Measurements from ENCODE around the gene CRYGN. TPM values are rescaled to one million over a fixed set of nuclear protein-coding genes. Genes with fewer than 3 reads are reported as not detected.
A peak's percentile ranks its signal among the peaks of the same experiment; 100 is the strongest.

Gene CRYGN
- total and polyA plus RNA-seq, 5 donors from 2014 or later = 0.30 to 0.39 (median 0.38) TPM; not detected in 1

- no peaks in the 10 kb centered on the region for H3K9me3 ChIP-seq (ENCODE audit: control insufficient read depth in 2 of 2, low read length in 2 of 2)
- Mint-ChIP-seq H3K4me3 (no peak overlapping the region), H3K4me1 (peaks cover 0 to 9% (median 4%) of the 10 kb centered on the region in 4 donors), H3K27me3 (peaks cover 31% of the 10 kb centered on the region), H3K27ac (no peak overlapping the region), H3K9me3 (no peaks in the 10 kb centered on the region), H3K36me3 (no peaks in the 10 kb centered on the region)
- H3K36me3 ChIP-seq (ENCODE audit: control insufficient read depth, insufficient read depth, low read length) = no peaks in the 10 kb centered on the region
- H3K4me3 ChIP-seq (ENCODE audit: low read depth, low read length) = no peak overlapping the region
- ATAC-seq (ENCODE audit: low read depth in 2 of 2) (no peak), DNase-seq (no peak)
- H3K4me1 ChIP-seq (ENCODE audit: control insufficient read depth, insufficient read depth, low read length, poor library complexity, severe bottlenecking) = peaks cover 10% of the 10 kb centered on the region
- H3K27me3 ChIP-seq (ENCODE audit: control insufficient read depth, insufficient read depth, low read length) = no peaks in the 10 kb centered on the region
- H3K27ac ChIP-seq (ENCODE audit: insufficient read depth, low read length, poor library complexity, severe bottlenecking) = no peak overlapping the region
These were observed 35.5 kb downstream of the CRYGN start for GRCh38 chr7:151404216-151405011.

DNA sequence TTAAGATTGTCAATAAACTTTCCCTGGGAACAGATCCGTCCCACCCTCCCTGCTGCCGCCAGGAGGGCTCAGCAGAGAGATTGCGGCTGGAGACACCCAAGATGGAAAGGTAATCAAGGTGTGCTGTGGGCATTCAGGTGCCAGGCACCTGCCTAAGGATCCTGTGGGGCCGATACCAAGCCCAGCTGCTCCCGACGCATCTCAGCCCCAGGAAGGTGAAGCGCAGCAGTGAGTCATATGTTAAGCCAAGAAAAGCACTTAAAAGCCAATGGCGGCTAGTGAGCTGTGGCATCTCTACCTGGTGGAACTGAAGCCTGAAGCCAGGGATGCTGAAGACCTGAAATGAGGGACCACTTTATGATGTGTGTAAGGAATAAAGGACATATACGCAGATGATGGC lies 36.2 kb downstream of the CRYGN start:
- no peak overlapping the region for H3K27ac ChIP-seq (ENCODE audit: insufficient read depth, low read length, poor library complexity, severe bottlenecking)
- no peak overlapping the region for H3K4me3 Mint-ChIP-seq
- H3K27me3 Mint-ChIP-seq = peaks cover 27% of the 10 kb centered on the region

DNA sequence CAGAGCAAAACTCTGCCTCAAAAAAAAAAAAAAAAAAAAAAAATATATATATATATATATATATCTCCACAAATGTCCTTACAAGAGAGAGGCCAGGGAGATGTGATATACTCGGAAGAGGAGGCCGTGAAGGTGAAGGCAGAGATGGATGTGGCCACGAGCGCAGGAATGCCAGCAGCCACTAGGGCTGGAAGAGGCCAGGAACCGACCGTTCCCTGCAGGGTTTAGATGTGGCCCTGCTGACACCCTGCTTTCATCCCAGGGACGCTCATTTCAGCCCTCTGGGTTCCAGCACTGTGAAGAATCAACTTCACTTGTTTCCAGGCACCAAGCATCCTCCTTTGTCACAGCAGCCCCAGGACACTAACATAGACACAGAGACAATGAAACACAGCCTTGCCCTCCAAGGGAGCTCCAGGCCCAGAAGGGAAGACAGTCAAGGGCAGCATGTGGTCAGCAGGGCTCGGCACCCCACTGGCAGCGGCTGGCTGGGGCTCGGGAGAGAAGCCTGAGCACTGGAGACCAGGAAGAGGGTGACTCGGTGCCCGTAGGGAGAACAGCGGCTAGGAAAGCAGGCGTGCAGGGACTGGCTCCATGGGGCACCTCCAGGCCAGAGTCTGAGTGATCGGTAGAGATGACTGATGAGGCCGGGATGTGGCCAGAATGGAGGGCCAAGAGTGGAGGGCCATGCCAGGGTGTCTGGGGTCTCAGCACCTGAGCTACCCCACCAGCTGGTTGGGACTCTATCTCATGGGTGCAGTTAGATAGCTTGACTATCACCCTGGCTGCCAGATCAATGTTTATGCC lies 37.7 kb downstream of the CRYGN start:
- Mint-ChIP-seq H3K4me1 (peaks cover 0 to 4% (median 1%) of the 10 kb centered on the region in 4 donors), H3K4me3 (no peak overlapping the region), H3K27ac (no peak overlapping the region), H3K36me3 (no peaks in the 10 kb centered on the region), H3K27me3 (peaks cover 21% of the 10 kb centered on the region), H3K9me3 (no peaks in the 10 kb centered on the region)
- no peak overlapping the region for H3K4me3 ChIP-seq (ENCODE audit: low read depth, low read length)
- no peaks in the 10 kb centered on the region for H3K27me3 ChIP-seq (ENCODE audit: control insufficient read depth, insufficient read depth, low read length)
- no peak overlapping the region for H3K27ac ChIP-seq (ENCODE audit: insufficient read depth, low read length, poor library complexity, severe bottlenecking)
- H3K4me1 ChIP-seq (ENCODE audit: control insufficient read depth, insufficient read depth, low read length, poor library complexity, severe bottlenecking) = no peaks in the 10 kb centered on the region
- ATAC-seq (ENCODE audit: low read depth in 2 of 2) = no peak
- H3K9me3 ChIP-seq (ENCODE audit: control insufficient read depth in 2 of 2, low read length in 2 of 2) = no peaks in the 10 kb centered on the region
- DNase-seq = no peak
- H3K36me3 ChIP-seq (ENCODE audit: control insufficient read depth, insufficient read depth, low read length) = no peaks in the 10 kb centered on the region

More for the DNA sequence above, 36.2 kb downstream of the CRYGN start:
- DNase-seq = no peak
- no peaks in the 10 kb centered on the region for H3K36me3 Mint-ChIP-seq
- no peaks in the 10 kb centered on the region for H3K36me3 ChIP-seq (ENCODE audit: control insufficient read depth, insufficient read depth, low read length)
- no peaks in the 10 kb centered on the region for H3K27me3 ChIP-seq (ENCODE audit: control insufficient read depth, insufficient read depth, low read length)
- H3K27ac Mint-ChIP-seq = no peak overlapping the region
- peaks cover 4% of the 10 kb centered on the region for H3K4me1 ChIP-seq (ENCODE audit: control insufficient read depth, insufficient read depth, low read length, poor library complexity, severe bottlenecking)
- no peak for ATAC-seq (ENCODE audit: low read depth in 2 of 2)
- peaks cover 0 to 5% (median 2%) of the 10 kb centered on the region in 4 donors for H3K4me1 Mint-ChIP-seq
- no peak overlapping the region for H3K4me3 ChIP-seq (ENCODE audit: low read depth, low read length)
- H3K9me3 ChIP-seq (ENCODE audit: control insufficient read depth in 2 of 2, low read length in 2 of 2) = no peaks in the 10 kb centered on the region
- no peaks in the 10 kb centered on the region for H3K9me3 Mint-ChIP-seq

GRCh38 chr7:151400626-151401315 lies 39.2 kb downstream of the CRYGN start:
- Histone ChIP-seq H3K4me3 (ENCODE audit: low read depth, low read length) (no peak overlapping the region), H3K9me3 (ENCODE audit: control insufficient read depth in 2 of 2, low read length in 2 of 2) (no peaks in the 10 kb centered on the region), H3K4me1 (ENCODE audit: control insufficient read depth, insufficient read depth, low read length, poor library complexity, severe bottlenecking) (no peaks in the 10 kb centered on the region), H3K27me3 (ENCODE audit: control insufficient read depth, insufficient read depth, low read length) (no peaks in the 10 kb centered on the region), H3K36me3 (ENCODE audit: control insufficient read depth, insufficient read depth, low read length) (no peaks in the 10 kb centered on the region), H3K27ac (ENCODE audit: insufficient read depth, low read length, poor library complexity, severe bottlenecking) (no peak overlapping the region)
- peaks cover 6% of the 10 kb centered on the region for H3K27me3 Mint-ChIP-seq
- H3K36me3 Mint-ChIP-seq = no peaks in the 10 kb centered on the region
- no peak overlapping the region for H3K4me3 Mint-ChIP-seq
- ATAC-seq (ENCODE audit: low read depth in 2 of 2) = peak in 1 of 2 donors; percentile 26
- H3K27ac Mint-ChIP-seq = peak overlapping the region in 1 of 3 donors; percentile 23
- peaks cover 0 to 5% (median 2%) of the 10 kb centered on the region in 4 donors for H3K4me1 Mint-ChIP-seq
- no peaks in the 10 kb centered on the region for H3K9me3 Mint-ChIP-seq
- no peak for DNase-seq

- Mint-ChIP-seq H3K36me3 (no peaks in the 10 kb centered on the region), H3K4me1 (peaks cover 0 to 7% (median 2%) of the 10 kb centered on the region in 4 donors), H3K27ac (no peak overlapping the region), H3K9me3 (no peaks in the 10 kb centered on the region), H3K27me3 (peaks cover 4% of the 10 kb centered on the region), H3K4me3 (no peak overlapping the region)
- H3K27ac ChIP-seq (ENCODE audit: insufficient read depth, low read length, poor library complexity, severe bottlenecking) = no peak overlapping the region
- DNase-seq (no peak), ATAC-seq (ENCODE audit: low read depth in 2 of 2) (no peak)
- no peaks in the 10 kb centered on the region for H3K9me3 ChIP-seq (ENCODE audit: control insufficient read depth in 2 of 2, low read length in 2 of 2)
- H3K4me3 ChIP-seq (ENCODE audit: low read depth, low read length) = no peak overlapping the region
- H3K36me3 ChIP-seq (ENCODE audit: control insufficient read depth, insufficient read depth, low read length) = no peaks in the 10 kb centered on the region
- H3K27me3 ChIP-seq (ENCODE audit: control insufficient read depth, insufficient read depth, low read length) = no peaks in the 10 kb centered on the region
- no peaks in the 10 kb centered on the region for H3K4me1 ChIP-seq (ENCODE audit: control insufficient read depth, insufficient read depth, low read length, poor library complexity, severe bottlenecking)
These were observed 40.0 kb downstream of the CRYGN start for GRCh38 chr7:151399906-151400305.

DNA sequence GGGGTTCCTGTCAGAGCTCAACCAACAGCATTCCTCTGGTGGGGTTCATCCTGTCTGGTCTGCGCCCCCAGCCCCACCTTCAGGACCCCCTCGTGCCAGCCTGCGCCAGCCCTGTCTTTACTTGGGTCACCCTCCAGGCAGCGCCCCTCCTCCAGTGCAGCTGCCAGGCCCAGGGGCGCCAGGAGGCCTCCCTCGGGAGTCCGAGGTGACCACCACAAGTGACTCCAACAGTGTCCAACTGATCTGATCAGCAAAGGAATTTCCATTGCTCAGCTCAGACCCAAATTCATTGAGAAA lies 40.7 kb downstream of the CRYGN start:
- no peaks in the 10 kb centered on the region for H3K9me3 ChIP-seq (ENCODE audit: control insufficient read depth in 2 of 2, low read length in 2 of 2)
- Mint-ChIP-seq H3K9me3 (no peaks in the 10 kb centered on the region), H3K4me3 (no peak overlapping the region), H3K27me3 (peaks cover 4% of the 10 kb centered on the region), H3K4me1 (peaks cover 0 to 7% (median 2%) of the 10 kb centered on the region in 4 donors), H3K27ac (no peak overlapping the region), H3K36me3 (no peaks in the 10 kb centered on the region)
- no peaks in the 10 kb centered on the region for H3K36me3 ChIP-seq (ENCODE audit: control insufficient read depth, insufficient read depth, low read length)
- DNase-seq (no peak), ATAC-seq (ENCODE audit: low read depth in 2 of 2) (no peak)
- H3K27me3 ChIP-seq (ENCODE audit: control insufficient read depth, insufficient read depth, low read length) = no peaks in the 10 kb centered on the region
- no peaks in the 10 kb centered on the region for H3K4me1 ChIP-seq (ENCODE audit: control insufficient read depth, insufficient read depth, low read length, poor library complexity, severe bottlenecking)
- H3K4me3 ChIP-seq (ENCODE audit: low read depth, low read length) = no peak overlapping the region
- H3K27ac ChIP-seq (ENCODE audit: insufficient read depth, low read length, poor library complexity, severe bottlenecking) = no peak overlapping the region

GRCh38 chr7:151398446-151399304 lies 41.3 kb downstream of the CRYGN start:
- Mint-ChIP-seq H3K27ac (peak overlapping the region in 2 of 3 donors; percentile 39 to 61), H3K4me3 (no peak overlapping the region), H3K27me3 (peaks cover 4% of the 10 kb centered on the region), H3K36me3 (no peaks in the 10 kb centered on the region), H3K4me1 (peaks cover 0 to 7% (median 2%) of the 10 kb centered on the region in 4 donors), H3K9me3 (no peaks in the 10 kb centered on the region)
- Histone ChIP-seq H3K4me3 (ENCODE audit: low read depth, low read length) (no peak overlapping the region), H3K4me1 (ENCODE audit: control insufficient read depth, insufficient read depth, low read length, poor library complexity, severe bottlenecking) (no peaks in the 10 kb centered on the region), H3K36me3 (ENCODE audit: control insufficient read depth, insufficient read depth, low read length) (no peaks in the 10 kb centered on the region), H3K9me3 (ENCODE audit: control insufficient read depth in 2 of 2, low read length in 2 of 2) (no peaks in the 10 kb centered on the region), H3K27me3 (ENCODE audit: control insufficient read depth, insufficient read depth, low read length) (no peaks in the 10 kb centered on the region), H3K27ac (ENCODE audit: insufficient read depth, low read length, poor library complexity, severe bottlenecking) (no peak overlapping the region)
- no peak for ATAC-seq (ENCODE audit: low read depth in 2 of 2)
- no peak for DNase-seq

Data from CD4-positive, CD25-positive, alpha-beta regulatory T cell (primary cell).